Activated T-cell treated with anti-CD3 and anti-CD28 coated beads, Interleukin-2, amount 50 U/mL, for 48 hours (primary cell): Measurements from ENCODE around the gene RPUSD1.
A peak's percentile ranks its signal among the peaks of the same experiment; 100 is the strongest.

Experiments used
- DNase-seq, 2 experiments: peaks; one replicate each; pipeline ENCODE4 v3.0.0-alpha.2; 2020

The RPUSD1 gene

DNA sequence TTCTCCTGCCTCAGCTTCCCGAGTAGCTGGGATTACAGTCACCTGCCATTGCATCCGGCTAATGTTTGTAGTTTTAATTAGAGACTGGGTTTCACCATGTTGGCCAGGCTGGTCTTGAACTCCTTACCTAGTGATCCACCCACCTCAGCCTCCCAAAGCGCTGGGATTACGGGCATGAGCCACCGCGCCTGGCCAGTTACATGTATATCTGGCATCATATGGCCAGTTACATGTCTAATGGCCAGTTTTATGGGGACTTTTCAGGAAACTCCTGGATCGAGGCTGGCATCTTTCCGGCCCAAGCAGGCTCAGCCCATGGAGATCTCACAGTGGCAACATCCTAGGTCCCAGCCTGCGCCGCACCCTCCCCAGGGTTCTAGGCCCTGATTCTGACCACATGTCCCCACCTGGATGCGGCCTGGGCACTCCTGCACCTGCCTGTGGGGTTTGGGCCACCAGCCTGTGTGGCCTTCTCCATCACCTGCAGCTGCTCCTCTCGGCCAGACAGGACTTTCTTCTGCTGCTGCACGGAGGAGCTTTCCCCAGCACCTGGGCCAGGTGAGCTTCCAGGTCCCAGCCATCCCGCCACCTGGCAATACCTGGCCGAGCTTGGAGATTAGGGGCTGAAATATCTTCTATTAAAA lies 46.1 kb downstream of the RPUSD1 start:
- no peak for DNase-seq

- peak; percentile 95 to 96 for DNase-seq
Measured at GRCh38 chr16:740764-741505, 47.2 kb downstream of the RPUSD1 start, which contains the start of gene CIAO3. TSS of gene CIAO3 (minus strand) at chr16:740997. CDS start at chr16:740985, 12 bp downstream.

- no peak for DNase-seq
Measured at GRCh38 chr16:740459-740763, 47.8 kb downstream of the RPUSD1 start.

DNA sequence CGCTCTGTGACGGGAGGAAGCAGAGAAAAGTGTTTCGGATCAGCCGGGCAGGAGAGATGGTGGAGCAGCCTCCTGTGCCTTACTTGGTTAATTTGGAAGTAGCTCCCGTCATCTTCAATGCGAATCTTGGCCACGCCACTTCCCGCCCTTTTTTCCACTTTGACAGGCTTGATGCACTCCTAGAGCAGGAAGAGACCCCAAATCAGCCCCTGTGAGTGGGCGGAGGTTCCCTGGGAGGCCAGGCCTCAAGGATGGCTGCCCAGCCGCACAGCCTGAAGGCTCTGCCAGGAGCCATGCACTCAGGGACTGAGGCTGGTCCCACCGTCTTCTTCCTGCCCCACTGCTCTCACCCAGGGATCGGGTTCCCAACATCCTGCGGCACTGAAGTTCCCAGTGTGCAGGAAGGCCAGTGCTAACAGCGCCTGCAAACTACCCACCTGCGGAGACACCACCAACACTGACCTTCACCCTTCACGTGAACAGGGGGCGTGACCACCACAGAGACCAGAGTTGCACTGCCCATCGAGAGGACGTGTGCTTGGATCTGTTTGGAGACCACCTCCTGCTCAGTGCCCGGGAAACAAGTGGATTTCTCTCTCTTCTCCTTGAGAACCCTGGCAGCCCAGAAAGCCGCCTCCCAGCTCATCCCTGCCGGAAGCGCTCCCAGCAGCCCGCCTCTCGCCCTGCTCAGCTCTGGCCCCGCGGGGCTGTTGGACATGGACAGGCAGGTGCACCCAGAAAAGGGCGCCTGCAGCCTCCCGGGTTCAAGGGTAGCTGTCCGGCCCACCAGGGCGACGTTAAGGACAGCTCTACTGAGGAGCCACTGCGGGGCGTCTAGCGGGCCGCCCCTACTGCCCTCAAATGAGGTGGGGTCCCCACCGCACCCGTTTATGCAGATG lies 48.4 kb downstream of the RPUSD1 start:
- peak in 1 of 2 experiments; percentile 27 for DNase-seq

GRCh38 chr16:736936-737481 lies 51.2 kb downstream of the RPUSD1 start:
- DNase-seq = no peak

- DNase-seq = peak; percentile 77 to 83
Measured at GRCh38 chr16:735982-736453, 52.2 kb downstream of the RPUSD1 start.

DNA sequence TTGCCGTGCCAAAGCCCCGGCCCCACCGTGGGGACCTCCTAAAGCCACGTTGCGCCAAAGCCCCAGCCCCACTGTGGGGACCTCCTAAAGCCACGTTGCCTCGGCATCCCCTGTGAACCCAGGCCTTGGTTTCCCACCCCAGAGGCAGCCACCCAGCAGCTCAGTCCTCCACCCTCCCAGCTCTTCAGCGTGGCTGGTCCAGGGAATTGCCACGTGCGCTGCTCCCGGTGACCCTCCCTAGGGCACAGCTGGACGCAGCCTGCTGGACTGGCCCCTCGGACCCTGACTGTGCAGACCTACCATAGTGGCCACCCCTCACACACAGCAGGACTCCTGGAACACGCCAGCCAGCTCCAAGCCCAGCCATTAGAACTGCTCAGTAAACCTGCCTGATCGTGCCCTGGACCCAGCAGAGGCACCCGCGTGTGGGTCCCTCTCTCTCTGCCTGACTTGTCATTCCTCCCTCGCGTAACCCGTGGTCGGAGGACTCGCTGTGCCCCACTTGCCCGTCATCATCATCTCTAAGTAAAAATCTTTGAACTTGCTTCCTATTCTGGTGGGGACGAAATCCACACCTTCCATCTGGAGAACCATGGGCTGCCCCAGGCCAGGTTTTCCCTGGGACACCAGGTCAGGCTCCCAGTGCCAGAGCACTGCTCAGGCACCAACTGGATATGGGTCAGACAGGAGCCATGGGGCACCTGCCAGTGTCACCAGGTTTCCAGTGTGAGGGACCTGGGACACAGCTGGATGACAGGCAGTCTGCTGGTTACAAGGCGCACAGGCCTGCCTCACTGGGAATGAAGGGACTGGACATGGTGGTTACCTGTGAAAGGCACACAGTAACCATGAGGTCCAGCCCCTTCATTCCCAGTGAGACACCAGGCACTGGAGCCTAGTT lies 53.0 kb downstream of the RPUSD1 start:
- peak; percentile 42 to 47 for DNase-seq
